K562 (cell line): Measurements from ENCODE around the gene TMSB4X. TPM values are rescaled to one million over a fixed set of nuclear protein-coding genes. Genes with fewer than 3 reads are reported as not detected.

Source experiments
- BRF1 ChIP-seq: IDR thresholded peaks from 3 replicates; pipeline ENCODE4 v1.6.1; 2011; ENCODE audit warnings: borderline replicate concordance, mild to moderate bottlenecking; ENCODE audit not compliant: insufficient read length; ENCODE audit errors: extremely low read depth
- EHMT2 ChIP-seq: fragments of 450-650 bp; IDR thresholded peaks from 2 replicates; pipeline ENCODE4 v1.6.1; 2018; ENCODE audit warnings: antibody characterized with exemption
- ELF1 ChIP-seq: fragments of 200-800 bp; sonication (Bioruptor generic); IDR thresholded peaks from 2 replicates; pipeline ENCODE4 v1.6.1; 2016; ENCODE audit warnings: missing genetic modification characterization, missing compliant biosample characterization
- EWSR1 ChIP-seq: fragments of 450-650 bp; IDR thresholded peaks from 2 replicates; pipeline ENCODE4 v1.6.1; 2018; ENCODE audit warnings: borderline replicate concordance, mild to moderate bottlenecking, low read depth, moderate library complexity; ENCODE audit not compliant: partially characterized antibody
- GATAD2A ChIP-seq: fragments of 450-650 bp; IDR thresholded peaks from 2 replicates; pipeline ENCODE4 v1.6.1; 2017
- GATAD2B ChIP-seq: fragments of 450-650 bp; IDR thresholded peaks from 2 replicates; pipeline ENCODE4 v1.6.1; 2017; ENCODE audit warnings: mild to moderate bottlenecking, borderline replicate concordance
- KAT2B ChIP-seq: IDR thresholded peaks from one replicate; pipeline ENCODE4 v1.6.1; 2012; ENCODE audit warnings: low read depth, mild to moderate bottlenecking, control low read depth, inconsistent platforms, low read length, moderate library complexity
- NFATC3 ChIP-seq: fragments of 450-650 bp; IDR thresholded peaks from 2 replicates; pipeline ENCODE4 v1.6.1; 2017; ENCODE audit warnings: mild to moderate bottlenecking
- NFE2 ChIP-seq: IDR thresholded peaks from 2 replicates; pipeline ENCODE4 v1.6.1; 2014; ENCODE audit warnings: antibody characterized with exemption, low read depth
- NRF1 ChIP-seq, 2 experiments: fragments of 450-650 bp; IDR thresholded peaks in 1 of 2; conservative IDR thresholded peaks in 1 of 2; 2 replicates each; pipeline ENCODE4 v1.6.1; 2014; ENCODE audit warnings: mild to moderate bottlenecking in 2 of 2
- RFX1 ChIP-seq: fragments of 450-650 bp; IDR thresholded peaks from 2 replicates; pipeline ENCODE4 v1.6.1; 2016; ENCODE audit warnings: mild to moderate bottlenecking, moderate library complexity
- SMAD2 ChIP-seq: fragments of 150-350 bp; IDR thresholded peaks from 2 replicates; pipeline ENCODE4 v1.6.1; 2014; ENCODE audit warnings: low read depth, mild to moderate bottlenecking, low read length
- TAF9B ChIP-seq: fragments of 450-650 bp; IDR thresholded peaks from 2 replicates; pipeline ENCODE4 v1.6.1; 2018; ENCODE audit warnings: mild to moderate bottlenecking; ENCODE audit not compliant: partially characterized antibody
- TCF7 ChIP-seq: sonication (generic); IDR thresholded peaks from 2 replicates; pipeline ENCODE4 v1.6.1; 2016; ENCODE audit warnings: antibody characterized with exemption, borderline replicate concordance
- ZBTB7A ChIP-seq: IDR thresholded peaks from 2 replicates; pipeline ENCODE4 v1.6.1; 2011; ENCODE audit warnings: low read depth, mild to moderate bottlenecking, low read length, moderate library complexity, borderline replicate concordance; ENCODE audit not compliant: control insufficient read depth
- ZEB2 ChIP-seq: fragments of 450-650 bp; IDR thresholded peaks from 2 replicates; pipeline ENCODE4 v1.6.1; 2016
- ZNF583 ChIP-seq: fragments of 250-450 bp; sonication (Bioruptor Pico); IDR thresholded peaks from 2 replicates; pipeline ENCODE4 v1.4.0; 2020
- ZNF644 ChIP-seq: fragments of 200-800 bp; sonication (Bioruptor generic); IDR thresholded peaks from 2 replicates; pipeline ENCODE4 v1.6.1; 2016; ENCODE audit warnings: low read depth, missing genetic modification characterization, missing compliant biosample characterization
- ZNF695 ChIP-seq: fragments of 450-650 bp; formaldehyde crosslinking; IDR thresholded peaks from 2 replicates; pipeline ENCODE4 v1.4.0; 2020; ENCODE audit warnings: mild to moderate bottlenecking, moderate library complexity
- ZNF77 ChIP-seq: fragments of 250-450 bp; sonication (Bioruptor Pico); IDR thresholded peaks from 2 replicates; pipeline ENCODE4 v1.5.0; 2020
- polyA plus RNA-seq, 8 experiments: library from polyadenylated mRNA; depleted of rRNA in 4 of 8; stranded (reverse) in 5 of 8; unstranded in 3 of 8; fragments of >200 nt; fragmentation: Nextera tagmentation in 2 of 8; fragmentation: Illumina TruSeq in 1 of 8; extraction: Ambion mirVana in 2 of 8; extraction: Trizol in 1 of 8; gene quantifications; 2 replicates each; pipeline versions ENCODE4 v1.2.1 to v1.2.3, GENCODE V29; 2011 to 2014; ENCODE audit warnings: inconsistent platforms in 1 of 8, missing spikeins in 1 of 8
- total RNA-seq, 7 experiments: library from RNA; depleted of rRNA in 6 of 7; stranded (reverse); fragments of >200 nt in 6 of 7; fragmentation: Illumina TruSeq in 2 of 7; extraction: Trizol in 2 of 7; gene quantifications; 2 replicates each; pipeline versions ENCODE4 v1.2.1 to v1.2.3, GENCODE V29; 2011 to 2021; ENCODE audit warnings: low replicate concordance in 1 of 7
- TF ChIP-seq, protein P1 (sequence below): sonication (generic); formaldehyde crosslinking; IDR thresholded peaks from 2 replicates; pipeline ENCODE4 v1.5.0; 2020; ENCODE audit warnings: missing genetic modification reagents
- TF ChIP-seq, protein P2 (sequence below): fragments of 450-650 bp; IDR thresholded peaks from 2 replicates; pipeline ENCODE4 v1.6.1; 2017; ENCODE audit warnings: mild to moderate bottlenecking, moderate library complexity
- TF ChIP-seq, protein P3 (sequence below): sonication (generic); formaldehyde crosslinking; IDR thresholded peaks from 2 replicates; pipeline ENCODE4 v1.9.0; 2022; ENCODE audit warnings: mild to moderate bottlenecking, missing genetic modification reagents
- TF ChIP-seq, protein P4 (sequence below): fragments of 200-800 bp; sonication (Bioruptor generic); IDR thresholded peaks from 2 replicates; pipeline ENCODE4 v1.6.1; 2017; ENCODE audit warnings: missing genetic modification characterization, missing compliant biosample characterization
- TF ChIP-seq, protein P5 (sequence below): fragments of 450-650 bp; IDR thresholded peaks from 2 replicates; pipeline ENCODE4 v1.7.0; 2016; ENCODE audit warnings: borderline replicate concordance
- TF ChIP-seq, protein P6 (sequence below): fragments of 250-450 bp; sonication (Bioruptor Pico); IDR thresholded peaks from 2 replicates; pipeline ENCODE4 v1.9.0; 2021; ENCODE audit warnings: mild to moderate bottlenecking

The TMSB4X gene
- total and polyA plus RNA-seq, 9 of the 15 experiments (the other 6 are each of a cell fraction or from before 2014, with no cell fraction given) = 1,035 to 2,035 (median 1,529) TPM

DNA sequence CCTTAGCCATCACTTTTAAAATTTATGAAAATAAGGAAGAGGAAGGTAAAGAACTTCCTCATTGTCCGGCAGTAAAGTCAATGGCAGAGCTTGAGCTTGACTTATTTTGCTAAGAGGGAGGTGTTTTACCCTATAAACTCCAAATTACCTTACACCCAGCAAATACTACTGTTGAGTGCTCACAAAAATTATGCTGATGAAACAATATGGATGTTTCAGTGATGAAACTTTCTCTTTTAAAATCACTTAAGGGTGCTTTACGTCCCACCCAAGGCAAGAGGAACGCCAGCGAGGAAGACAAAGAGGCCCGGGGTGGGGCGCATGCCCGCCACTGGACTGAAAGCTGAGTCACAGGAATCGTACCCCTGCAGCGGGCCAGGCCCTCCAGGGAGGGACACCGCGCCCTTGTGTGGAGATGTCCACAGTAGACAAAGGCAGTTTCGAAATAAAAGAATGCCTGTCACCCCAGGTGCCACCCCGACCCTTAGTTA is 560 bp upstream of the TMSB4X start (continued):
- peak; percentile 72 for TF ChIP-seq NFE2
- TF ChIP-seq EWSR1 = no peak
- TF ChIP-seq NFATC3 = no peak
- TF ChIP-seq ZEB2 = no peak
- TF ChIP-seq, protein P1, sequence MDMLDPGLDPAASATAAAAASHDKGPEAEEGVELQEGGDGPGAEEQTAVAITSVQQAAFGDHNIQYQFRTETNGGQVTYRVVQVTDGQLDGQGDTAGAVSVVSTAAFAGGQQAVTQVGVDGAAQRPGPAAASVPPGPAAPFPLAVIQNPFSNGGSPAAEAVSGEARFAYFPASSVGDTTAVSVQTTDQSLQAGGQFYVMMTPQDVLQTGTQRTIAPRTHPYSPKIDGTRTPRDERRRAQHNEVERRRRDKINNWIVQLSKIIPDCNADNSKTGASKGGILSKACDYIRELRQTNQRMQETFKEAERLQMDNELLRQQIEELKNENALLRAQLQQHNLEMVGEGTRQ = no peak
- TF ChIP-seq, protein P2, sequence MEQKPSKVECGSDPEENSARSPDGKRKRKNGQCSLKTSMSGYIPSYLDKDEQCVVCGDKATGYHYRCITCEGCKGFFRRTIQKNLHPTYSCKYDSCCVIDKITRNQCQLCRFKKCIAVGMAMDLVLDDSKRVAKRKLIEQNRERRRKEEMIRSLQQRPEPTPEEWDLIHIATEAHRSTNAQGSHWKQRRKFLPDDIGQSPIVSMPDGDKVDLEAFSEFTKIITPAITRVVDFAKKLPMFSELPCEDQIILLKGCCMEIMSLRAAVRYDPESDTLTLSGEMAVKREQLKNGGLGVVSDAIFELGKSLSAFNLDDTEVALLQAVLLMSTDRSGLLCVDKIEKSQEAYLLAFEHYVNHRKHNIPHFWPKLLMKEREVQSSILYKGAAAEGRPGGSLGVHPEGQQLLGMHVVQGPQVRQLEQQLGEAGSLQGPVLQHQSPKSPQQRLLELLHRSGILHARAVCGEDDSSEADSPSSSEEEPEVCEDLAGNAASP = no peak
- TF ChIP-seq, protein P3, sequence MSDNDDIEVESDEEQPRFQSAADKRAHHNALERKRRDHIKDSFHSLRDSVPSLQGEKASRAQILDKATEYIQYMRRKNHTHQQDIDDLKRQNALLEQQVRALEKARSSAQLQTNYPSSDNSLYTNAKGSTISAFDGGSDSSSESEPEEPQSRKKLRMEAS (CRISPR knock-in tag) = no peak
- no peak for TF ChIP-seq BRF1
- no peak for TF ChIP-seq KAT2B
- TF ChIP-seq GATAD2B = no peak
- TF ChIP-seq TCF7 = no peak
- no peak for TF ChIP-seq RFX1
- TF ChIP-seq, protein P4, sequence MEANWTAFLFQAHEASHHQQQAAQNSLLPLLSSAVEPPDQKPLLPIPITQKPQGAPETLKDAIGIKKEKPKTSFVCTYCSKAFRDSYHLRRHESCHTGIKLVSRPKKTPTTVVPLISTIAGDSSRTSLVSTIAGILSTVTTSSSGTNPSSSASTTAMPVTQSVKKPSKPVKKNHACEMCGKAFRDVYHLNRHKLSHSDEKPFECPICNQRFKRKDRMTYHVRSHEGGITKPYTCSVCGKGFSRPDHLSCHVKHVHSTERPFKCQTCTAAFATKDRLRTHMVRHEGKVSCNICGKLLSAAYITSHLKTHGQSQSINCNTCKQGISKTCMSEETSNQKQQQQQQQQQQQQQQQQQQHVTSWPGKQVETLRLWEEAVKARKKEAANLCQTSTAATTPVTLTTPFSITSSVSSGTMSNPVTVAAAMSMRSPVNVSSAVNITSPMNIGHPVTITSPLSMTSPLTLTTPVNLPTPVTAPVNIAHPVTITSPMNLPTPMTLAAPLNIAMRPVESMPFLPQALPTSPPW (CRISPR knock-in tag) = no peak
- 0 out of 2 replicates have a peak, but pooled peaks have one; percentile 17 for TF ChIP-seq ELF1 (tag)
- no peak for TF ChIP-seq SMAD2
- TF ChIP-seq ZNF644 (tag) = no peak
- TF ChIP-seq ZNF77 (CRISPR knock-in tag) = no peak
- TF ChIP-seq, protein P5, sequence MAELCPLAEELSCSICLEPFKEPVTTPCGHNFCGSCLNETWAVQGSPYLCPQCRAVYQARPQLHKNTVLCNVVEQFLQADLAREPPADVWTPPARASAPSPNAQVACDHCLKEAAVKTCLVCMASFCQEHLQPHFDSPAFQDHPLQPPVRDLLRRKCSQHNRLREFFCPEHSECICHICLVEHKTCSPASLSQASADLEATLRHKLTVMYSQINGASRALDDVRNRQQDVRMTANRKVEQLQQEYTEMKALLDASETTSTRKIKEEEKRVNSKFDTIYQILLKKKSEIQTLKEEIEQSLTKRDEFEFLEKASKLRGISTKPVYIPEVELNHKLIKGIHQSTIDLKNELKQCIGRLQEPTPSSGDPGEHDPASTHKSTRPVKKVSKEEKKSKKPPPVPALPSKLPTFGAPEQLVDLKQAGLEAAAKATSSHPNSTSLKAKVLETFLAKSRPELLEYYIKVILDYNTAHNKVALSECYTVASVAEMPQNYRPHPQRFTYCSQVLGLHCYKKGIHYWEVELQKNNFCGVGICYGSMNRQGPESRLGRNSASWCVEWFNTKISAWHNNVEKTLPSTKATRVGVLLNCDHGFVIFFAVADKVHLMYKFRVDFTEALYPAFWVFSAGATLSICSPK = no peak
- no peak for TF ChIP-seq TAF9B
- TF ChIP-seq, protein P6, sequence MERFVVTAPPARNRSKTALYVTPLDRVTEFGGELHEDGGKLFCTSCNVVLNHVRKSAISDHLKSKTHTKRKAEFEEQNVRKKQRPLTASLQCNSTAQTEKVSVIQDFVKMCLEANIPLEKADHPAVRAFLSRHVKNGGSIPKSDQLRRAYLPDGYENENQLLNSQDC (CRISPR knock-in tag) = no peak
- TF ChIP-seq ZNF583 (CRISPR knock-in tag) = no peak
- peak; percentile 76 to 79 for TF ChIP-seq NRF1 (conservative IDR thresholded peaks at IDR 0.05 in 1 of 2, IDR thresholded peaks at IDR 0.05 in 1 of 2)
- no peak; the same call in 1 of the 2 replicates for TF ChIP-seq ZBTB7A
- 0 out of 2 replicates have a peak, but pooled peaks have one; percentile 53 for TF ChIP-seq GATAD2A
- TF ChIP-seq ZNF695 (CRISPR knock-in tag) = no peak
- TF ChIP-seq EHMT2 = no peak
